ENCODE measurements around the gene ITPR2. TPM values are rescaled to one million over a fixed set of nuclear protein-coding genes. Genes with fewer than 3 reads are reported as not detected.

The ITPR2 gene
- total and polyA plus RNA-seq, 2 of the 13 experiments (the other 11 are each of a cell fraction or from before 2014, with no cell fraction given) = 31.9 to 81.9 TPM

- TF ChIP-seq MLX (CRISPR knock-in tag; IDR thresholded peaks at IDR 0.05) (peak; percentile 82), ETV6 (CRISPR knock-in tag; conservative IDR thresholded peaks at IDR 0.05) (no peak), PPARG (CRISPR knock-in tag; conservative IDR thresholded peaks at IDR 0.05) (no peak; the same call in 1 of the 2 replicates), ZNF773 (CRISPR knock-in tag; IDR thresholded peaks at IDR 0.05; ENCODE audit: borderline replicate concordance) (no peak), RNF219 (CRISPR knock-in tag; IDR thresholded peaks at IDR 0.05) (no peak), ZFP36L2 (CRISPR knock-in tag; IDR thresholded peaks at IDR 0.05) (no peak), ATF1 (CRISPR knock-in tag; IDR thresholded peaks at IDR 0.05) (no peak), ZNF354B (CRISPR knock-in tag; IDR thresholded peaks at IDR 0.05) (no peak), HES4 (CRISPR knock-in tag; IDR thresholded peaks at IDR 0.05; ENCODE audit: borderline replicate concordance) (no peak), PAF1 (CRISPR knock-in tag; IDR thresholded peaks at IDR 0.05) (no peak), SNAPC2 (CRISPR knock-in tag; IDR thresholded peaks at IDR 0.05) (no peak), IRF9 (CRISPR knock-in tag; IDR thresholded peaks at IDR 0.05; ENCODE audit: borderline replicate concordance) (no peak), ARID3A (IDR thresholded peaks at IDR 0.05; ENCODE audit: low read depth, low read length) (0 out of 2 replicates have a peak, but pooled peaks have one; percentile 34), BRCA1 (CRISPR knock-in tag; IDR thresholded peaks at IDR 0.05) (no peak), FOXJ3 (CRISPR knock-in tag; IDR thresholded peaks at IDR 0.05; ENCODE audit: borderline replicate concordance) (no peak), THRA (CRISPR knock-in tag; IDR thresholded peaks at IDR 0.05; ENCODE audit: borderline replicate concordance) (no peak), ELF3 (CRISPR knock-in tag; IDR thresholded peaks at IDR 0.05) (peak; percentile 46; the same call in 1 of the 2 replicates), ARID5B (CRISPR knock-in tag; IDR thresholded peaks at IDR 0.05) (peak; percentile 81)
These were observed 20.5 kb upstream of the ITPR2 start (continued) for GRCh38 chr12:26853303-26854030.
